CD14-positive monocyte (primary cell): ENCODE results near the gene ITIH3. TPM values are rescaled to one million over a fixed set of nuclear protein-coding genes. Genes with fewer than 3 reads are reported as not detected.

Experiments used
- DNase-seq, 3 donors: peaks; one replicate each; pipeline ENCODE4 v3.0.0-alpha.2; 2011 to 2022
- H2AFZ ChIP-seq: 2 replicates; pipeline ENCODE4 v1.6.0; 2012; ENCODE audit warnings: mild to moderate bottlenecking, low read depth, low read length, inconsistent platforms; ENCODE audit not compliant: insufficient read depth, poor library complexity, severe bottlenecking
- H3K27ac ChIP-seq, 2 donors: 1 replicate in 1 of 2; 2 replicates in 1 of 2; pipeline ENCODE4 v1.5.1; 2012 to 2013; ENCODE audit warnings: low read length in 2 of 2, control low read depth in 1 of 2, inconsistent platforms in 1 of 2, low read depth in 1 of 2, mild to moderate bottlenecking in 1 of 2
- H3K27me3 ChIP-seq, 2 donors: one replicate each; pipeline versions ENCODE4 v1.6.0 to v1.6.1; 2011 to 2013; ENCODE audit warnings: low read length in 2 of 2; ENCODE audit not compliant: control insufficient read depth in 2 of 2, insufficient read depth in 2 of 2
- H3K36me3 ChIP-seq, 2 donors: replicated peaks in 1 of 2; 1 replicate in 1 of 2; 2 replicates in 1 of 2; pipeline versions ENCODE4 v1.5.1 to v1.6.1; 2012 to 2013; ENCODE audit warnings: low read length in 2 of 2, control low read depth in 1 of 2, inconsistent platforms in 1 of 2, mild to moderate bottlenecking in 1 of 2; ENCODE audit not compliant: insufficient read depth in 2 of 2, control insufficient read depth in 1 of 2
- H3K4me1 ChIP-seq, 2 donors: 1 replicate in 1 of 2; 2 replicates in 1 of 2; pipeline versions ENCODE4 v1.5.1 to v1.6.1; 2012 to 2013; ENCODE audit warnings: low read length in 2 of 2, control low read depth in 1 of 2, inconsistent platforms in 1 of 2, mild to moderate bottlenecking in 1 of 2, moderate library complexity in 1 of 2; ENCODE audit not compliant: insufficient read depth in 2 of 2, control insufficient read depth in 1 of 2
- H3K4me2 ChIP-seq: replicated peaks from 2 replicates; pipeline ENCODE3; 2012; ENCODE audit warnings: low read length, moderate library complexity, mild to moderate bottlenecking; ENCODE audit not compliant: poor library complexity, severe bottlenecking; ENCODE audit errors: extremely low read depth
- H3K4me3 ChIP-seq, 3 experiments: fragments of 200-600 bp in 1 of 3; sonication (generic) in 1 of 3; replicated peaks in 1 of 3; 1 replicate in 2 of 3; 2 replicates in 1 of 3; pipeline ENCODE4 v1.5.1; 2011 to 2013; ENCODE audit warnings: low read length in 3 of 3, mild to moderate bottlenecking in 3 of 3, control low read depth in 2 of 3, low read depth in 2 of 3, inconsistent platforms in 1 of 3, moderate library complexity in 1 of 3
- H3K79me2 ChIP-seq: 2 replicates; pipeline ENCODE4 v1.6.0; 2012; ENCODE audit warnings: mild to moderate bottlenecking, control low read depth, inconsistent platforms, low read length, moderate library complexity; ENCODE audit not compliant: insufficient read depth
- H3K9ac ChIP-seq: 2 replicates; pipeline ENCODE4 v1.6.0; 2017; ENCODE audit warnings: low read length, mild to moderate bottlenecking; ENCODE audit not compliant: insufficient read depth, poor library complexity, severe bottlenecking
- H3K9me3 ChIP-seq, 2 donors: replicated peaks in 1 of 2; 1 replicate in 1 of 2; 2 replicates in 1 of 2; pipeline versions ENCODE4 v1.5.1 to v1.6.1; 2012 to 2013; ENCODE audit warnings: low read length in 2 of 2, control low read depth in 1 of 2; ENCODE audit not compliant: control insufficient read depth in 1 of 2, insufficient read depth in 1 of 2
- H4K20me1 ChIP-seq: 2 replicates; pipeline ENCODE4 v1.6.0; 2012; ENCODE audit warnings: mild to moderate bottlenecking, low read length, control low read depth, moderate library complexity; ENCODE audit not compliant: insufficient read depth
- H3K27ac Mint-ChIP-seq, 7 donors: one replicate each; pipeline ENCODE4 v1.8.0; 2020; ENCODE audit warnings: mild to moderate bottlenecking in 7 of 7, mixed read lengths in 7 of 7, moderate library complexity in 6 of 7, inconsistent platforms in 2 of 7
- H3K27me3 Mint-ChIP-seq, 3 donors: one replicate each; pipeline ENCODE4 v1.8.0; 2021 to 2022; ENCODE audit warnings: low read depth in 3 of 3, mild to moderate bottlenecking in 3 of 3, mixed read lengths in 3 of 3, moderate library complexity in 3 of 3, inconsistent platforms in 1 of 3
- H3K36me3 Mint-ChIP-seq, 2 donors: one replicate each; pipeline ENCODE4 v1.8.0; 2020; ENCODE audit warnings: mixed read lengths in 2 of 2, inconsistent platforms in 1 of 2, mild to moderate bottlenecking in 1 of 2
- H3K4me1 Mint-ChIP-seq: one replicate; pipeline ENCODE4 v1.8.0; 2020; ENCODE audit warnings: mild to moderate bottlenecking, mixed read lengths
- H3K4me3 Mint-ChIP-seq, 2 donors: one replicate each; pipeline ENCODE4 v1.8.0; 2020; ENCODE audit warnings: mild to moderate bottlenecking in 2 of 2, mixed read lengths in 2 of 2, moderate library complexity in 1 of 2
- H3K9me3 Mint-ChIP-seq, 7 donors: one replicate each; pipeline ENCODE4 v1.8.0; 2020 to 2022; ENCODE audit warnings: mixed read lengths in 7 of 7, mild to moderate bottlenecking in 6 of 7, moderate library complexity in 6 of 7, inconsistent platforms in 2 of 7
- WGBS: methylation state at CpG from one replicate; pipeline ENCODE4 v1.1.5; 2013; ENCODE audit warnings: missing lambda C conversion rate; ENCODE audit not compliant: insufficient coverage; 5-methylcytosine and 5-hydroxymethylcytosine counted together
- intact Hi-C, 2 donors: fragments of 100-400 bp; cut with micrococcal nuclease; formaldehyde crosslinking; loops; one replicate each; pipeline versions ENCODE4 v1.15.0 to v1.15.1; 2023
- polyA plus RNA-seq, 3 donors: library from polyadenylated mRNA; depleted of rRNA in 1 of 3; unstranded in 2 of 3; stranded (reverse) in 1 of 3; fragments of 300-500 nt in 2 of 3; fragments of >200 nt in 1 of 3; fragmentation: Illumina TruSeq in 2 of 3; gene quantifications; 1 replicate in 2 of 3; 2 replicates in 1 of 3; pipeline ENCODE4 v1.2.3, GENCODE V29; 2012 to 2021
- TF ChIP-seq, protein P1 (sequence below): fragments of 200-600 bp; IDR thresholded peaks from one replicate; pipeline ENCODE4 v1.8.0; 2022; ENCODE audit warnings: antibody characterized with exemption, mild to moderate bottlenecking

ITIH3 gene
- polyA plus RNA-seq, 3 donors: 0.07 TPM; not detected in 2

GRCh38 chr3:52839892-52840545, 45.4 kb downstream of the ITIH3 start:
- peaks cover 77 to 92% of the 10 kb centered on the region in 2 donors for H3K36me3 Mint-ChIP-seq
- H3K27me3 Mint-ChIP-seq: peaks cover 0 to 2% (median 0%) of the 10 kb centered on the region in 3 donors
- Histone ChIP-seq H3K4me3 (no peak overlapping the region), H3K79me2 (no peaks in the 10 kb centered on the region), H3K36me3 (peaks cover 67 to 94% of the 10 kb centered on the region in 2 donors), H3K9ac (no peak overlapping the region), H3K4me1 (peaks cover 27 to 29% of the 10 kb centered on the region in 2 donors), H3K27ac (no peak overlapping the region), H3K4me2 (no peak overlapping the region), H3K9me3 (no peaks in the 10 kb centered on the region), H3K27me3 (no peaks in the 10 kb centered on the region), H2AFZ (no peak overlapping the region), H4K20me1 (no peaks in the 10 kb centered on the region)
- H3K27ac Mint-ChIP-seq: peak overlapping the region in 1 of 7 donors; percentile 33
- 90% methylated on average over 10 of the region's 23 CpGs for WGBS
- intact Hi-C loops: loop anchor here in 1 of 2 donors (10.0 kb wide), 1 partner anchor 235 kb away; no protein-coding TSS in a partner anchor
- TF ChIP-seq, protein P1, sequence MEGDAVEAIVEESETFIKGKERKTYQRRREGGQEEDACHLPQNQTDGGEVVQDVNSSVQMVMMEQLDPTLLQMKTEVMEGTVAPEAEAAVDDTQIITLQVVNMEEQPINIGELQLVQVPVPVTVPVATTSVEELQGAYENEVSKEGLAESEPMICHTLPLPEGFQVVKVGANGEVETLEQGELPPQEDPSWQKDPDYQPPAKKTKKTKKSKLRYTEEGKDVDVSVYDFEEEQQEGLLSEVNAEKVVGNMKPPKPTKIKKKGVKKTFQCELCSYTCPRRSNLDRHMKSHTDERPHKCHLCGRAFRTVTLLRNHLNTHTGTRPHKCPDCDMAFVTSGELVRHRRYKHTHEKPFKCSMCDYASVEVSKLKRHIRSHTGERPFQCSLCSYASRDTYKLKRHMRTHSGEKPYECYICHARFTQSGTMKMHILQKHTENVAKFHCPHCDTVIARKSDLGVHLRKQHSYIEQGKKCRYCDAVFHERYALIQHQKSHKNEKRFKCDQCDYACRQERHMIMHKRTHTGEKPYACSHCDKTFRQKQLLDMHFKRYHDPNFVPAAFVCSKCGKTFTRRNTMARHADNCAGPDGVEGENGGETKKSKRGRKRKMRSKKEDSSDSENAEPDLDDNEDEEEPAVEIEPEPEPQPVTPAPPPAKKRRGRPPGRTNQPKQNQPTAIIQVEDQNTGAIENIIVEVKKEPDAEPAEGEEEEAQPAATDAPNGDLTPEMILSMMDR: no peak
- H3K4me1 Mint-ChIP-seq: peaks cover 25% of the 10 kb centered on the region
- no peak overlapping the region for H3K4me3 Mint-ChIP-seq
- peaks cover 0 to 2% (median 0%) of the 10 kb centered on the region in 7 donors for H3K9me3 Mint-ChIP-seq
- no peak for DNase-seq

DNA sequence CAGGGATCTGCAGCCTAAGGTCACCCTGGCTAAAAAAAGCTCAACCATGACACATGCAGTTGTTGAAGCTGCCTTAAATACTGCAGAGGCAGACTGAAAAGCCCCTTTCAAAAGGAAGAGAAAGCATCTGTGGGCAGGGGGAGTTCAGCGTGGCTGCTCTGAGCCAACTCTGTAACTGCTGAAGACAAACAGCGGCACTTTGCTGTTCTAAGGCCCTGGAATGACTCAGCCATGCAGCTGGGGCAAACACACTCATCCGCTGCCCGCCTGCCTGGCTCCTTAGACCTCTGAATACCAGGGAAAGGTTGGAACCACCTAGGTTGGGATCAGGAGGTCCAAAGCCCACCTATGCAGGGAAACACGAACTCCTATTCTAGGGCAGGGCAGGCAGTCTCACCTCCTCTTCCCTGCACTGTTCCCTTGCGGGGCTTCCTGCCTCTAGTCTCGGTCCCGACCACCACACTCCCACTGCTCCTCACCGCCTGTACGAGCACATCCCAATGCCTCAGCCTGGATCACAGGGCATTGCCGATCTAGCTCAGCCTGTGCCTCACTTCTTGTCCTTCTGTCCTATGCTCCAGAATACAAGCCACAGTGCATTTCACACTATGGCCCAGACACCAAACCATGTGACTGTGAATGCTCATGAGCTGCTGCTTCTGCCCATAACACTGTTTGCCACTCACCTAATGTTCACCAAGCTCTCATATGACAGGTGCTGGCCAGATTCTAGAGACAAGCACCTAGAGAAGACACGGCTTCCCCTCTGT, 46.8 kb downstream of the ITIH3 start:
- Mint-ChIP-seq H3K27me3 (peaks cover 0 to 2% (median 0%) of the 10 kb centered on the region in 3 donors), H3K27ac (peak overlapping the region in 2 of 7 donors; percentile 12 to 46), H3K4me1 (peaks cover 35% of the 10 kb centered on the region), H3K9me3 (peaks cover 0 to 2% (median 0%) of the 10 kb centered on the region in 7 donors), H3K36me3 (peaks cover 64 to 84% of the 10 kb centered on the region in 2 donors), H3K4me3 (no peak overlapping the region)
- Histone ChIP-seq H3K27me3 (no peaks in the 10 kb centered on the region), H3K27ac (no peak overlapping the region), H4K20me1 (no peaks in the 10 kb centered on the region), H3K4me1 (peaks cover 33 to 36% of the 10 kb centered on the region in 2 donors), H3K4me3 (no peak overlapping the region), H3K9ac (no peak overlapping the region), H3K79me2 (no peaks in the 10 kb centered on the region), H3K9me3 (no peaks in the 10 kb centered on the region), H3K4me2 (no peak overlapping the region), H3K36me3 (peaks cover 54 to 81% of the 10 kb centered on the region in 2 donors), H2AFZ (no peak overlapping the region)
- TF ChIP-seq, protein P1: no peak
- intact Hi-C loops: loop anchor here in 1 of 2 donors (10.0 kb wide), 1 partner anchor 233 kb away; no protein-coding TSS in a partner anchor
- WGBS: 98% methylated on average over 12 of the region's 12 CpGs
- no peak for DNase-seq
